ENCODE measurements around the gene GPM6B.
"Not testable (repeated sequence)": the region's sequence is repeated elsewhere in the genome, so short reads cannot be mapped to it uniquely, and the experiment has no call there.

The GPM6B gene

GRCh38 chrX:13761606-13762414 lies 55.1 kb downstream of the GPM6B start:
- no peak for DNase-seq

- DNase-seq = no peak
Measured at GRCh38 chrX:13760426-13760825, 56.5 kb downstream of the GPM6B start.

GRCh38 chrX:13759152-13759718 lies 57.7 kb downstream of the GPM6B start:
- DNase-seq = no peak

- DNase-seq = no peak
Measured at GRCh38 chrX:13756381-13756780, 60.5 kb downstream of the GPM6B start.

- no peak for DNase-seq
Measured at GRCh38 chrX:13755254-13755653, 61.6 kb downstream of the GPM6B start.

- DNase-seq = no peak
Measured at GRCh38 chrX:13754765-13755164, 62.1 kb downstream of the GPM6B start.

GRCh38 chrX:13752646-13753045 lies 64.2 kb downstream of the GPM6B start:
- DNase-seq = no peak

- DNase-seq = no peak
Measured at GRCh38 chrX:13752141-13752540, 64.8 kb downstream of the GPM6B start.

GRCh38 chrX:13750812-13751211 lies 66.1 kb downstream of the GPM6B start:
- no peak for DNase-seq

- no peak for DNase-seq
Measured at GRCh38 chrX:13750204-13750603, 66.7 kb downstream of the GPM6B start.

- no peak for DNase-seq
Measured at GRCh38 chrX:13748486-13748885, 68.4 kb downstream of the GPM6B start.

- peak; percentile 23 for DNase-seq
Measured at GRCh38 chrX:13747836-13748235, 69.1 kb downstream of the GPM6B start.

- peak; percentile 62 for DNase-seq
Measured at GRCh38 chrX:13742397-13743176, 74.3 kb downstream of the GPM6B start.

GRCh38 chrX:13741695-13742094 lies 75.2 kb downstream of the GPM6B start:
- DNase-seq = no peak

GRCh38 chrX:13734278-13735172 lies 82.4 kb downstream of the GPM6B start, which contains the start of the genes OFD1 and TRAPPC2:
Gene OFD1 (plus strand): TSS chrX:13734748. CDS start chrX:13735072, 324 bp downstream.
Gene TRAPPC2 (minus strand): TSS chrX:13734620. CDS start chrX:13719963, 14,657 bp downstream.
- peak; percentile 95 for DNase-seq

GRCh38 chrX:13733506-13733905 lies 83.4 kb downstream of the GPM6B start:
- DNase-seq = no peak

- DNase-seq = no peak
Measured at GRCh38 chrX:13732246-13733067, 84.4 kb downstream of the GPM6B start.

GRCh38 chrX:13730523-13730922 lies 86.4 kb downstream of the GPM6B start:
- DNase-seq = not testable (repeated sequence)

- DNase-seq = not testable (repeated sequence)
Measured at GRCh38 chrX:13726583-13726982, 90.3 kb downstream of the GPM6B start.

GRCh38 chrX:13724878-13725277 lies 92.0 kb downstream of the GPM6B start:
- peak; percentile 58 for DNase-seq

- no peak for DNase-seq
Measured at GRCh38 chrX:13721819-13722519, 94.9 kb downstream of the GPM6B start.

Measured in CD4-positive, alpha-beta T cell treated with Interferon gamma for 1 hour (primary cell).